Fibroblast of lung (primary cell): ENCODE measurements around the gene MSI2.

Source experiments
- CTCF ChIP-seq, 2 donors: IDR thresholded peaks in 1 of 2; conservative IDR thresholded peaks in 1 of 2; 1 replicate in 1 of 2; 2 replicates in 1 of 2; pipeline ENCODE4 v1.5.1; 2011 to 2012; ENCODE audit warnings: low read length in 2 of 2, control low read depth in 1 of 2, inconsistent platforms in 1 of 2, low read depth in 1 of 2, mild to moderate bottlenecking in 1 of 2
- EZH2 ChIP-seq: IDR thresholded peaks from 2 replicates; pipeline ENCODE4 v1.5.1; 2012; ENCODE audit warnings: low read length, control low read depth, mild to moderate bottlenecking; ENCODE audit errors: missing control alignments

- no peak for TF ChIP-seq EZH2
- TF ChIP-seq CTCF (conservative IDR thresholded peaks at IDR 0.05 in 1 of 2, IDR thresholded peaks at IDR 0.05 in 1 of 2; ENCODE audit: low read depth in 1 of 2, low read length in 2 of 2) = no peak
Observed at GRCh38 chr17:57332501-57332900, 76.2 kb downstream of the MSI2 start.
